H4 (cell line): ENCODE data around the gene NFKBIL1. TPM values are rescaled to one million over a fixed set of nuclear protein-coding genes. Genes with fewer than 3 reads are reported as not detected.
"Not testable (repeated sequence)": the region's sequence is repeated elsewhere in the genome, so short reads cannot be mapped to it uniquely, and the experiment has no call there.

Experiments
- DNase-seq: peaks from one replicate; pipeline ENCODE4 v3.0.0-alpha.2; 2015; ENCODE audit warnings: low spot score
- total RNA-seq: library from RNA; depleted of rRNA; stranded (reverse); fragments of >200 nt; shearing (Covaris generic); gene quantifications from 2 replicates; pipeline ENCODE4 v1.2.3, GENCODE V29; 2014; rRNA removed

NFKBIL1 gene, protein sequence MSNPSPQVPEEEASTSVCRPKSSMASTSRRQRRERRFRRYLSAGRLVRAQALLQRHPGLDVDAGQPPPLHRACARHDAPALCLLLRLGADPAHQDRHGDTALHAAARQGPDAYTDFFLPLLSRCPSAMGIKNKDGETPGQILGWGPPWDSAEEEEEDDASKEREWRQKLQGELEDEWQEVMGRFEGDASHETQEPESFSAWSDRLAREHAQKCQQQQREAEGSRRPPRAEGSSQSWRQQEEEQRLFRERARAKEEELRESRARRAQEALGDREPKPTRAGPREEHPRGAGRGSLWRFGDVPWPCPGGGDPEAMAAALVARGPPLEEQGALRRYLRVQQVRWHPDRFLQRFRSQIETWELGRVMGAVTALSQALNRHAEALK
- total RNA-seq, result 12.9 and 13.6 TPM in 2 replicates

DNA sequence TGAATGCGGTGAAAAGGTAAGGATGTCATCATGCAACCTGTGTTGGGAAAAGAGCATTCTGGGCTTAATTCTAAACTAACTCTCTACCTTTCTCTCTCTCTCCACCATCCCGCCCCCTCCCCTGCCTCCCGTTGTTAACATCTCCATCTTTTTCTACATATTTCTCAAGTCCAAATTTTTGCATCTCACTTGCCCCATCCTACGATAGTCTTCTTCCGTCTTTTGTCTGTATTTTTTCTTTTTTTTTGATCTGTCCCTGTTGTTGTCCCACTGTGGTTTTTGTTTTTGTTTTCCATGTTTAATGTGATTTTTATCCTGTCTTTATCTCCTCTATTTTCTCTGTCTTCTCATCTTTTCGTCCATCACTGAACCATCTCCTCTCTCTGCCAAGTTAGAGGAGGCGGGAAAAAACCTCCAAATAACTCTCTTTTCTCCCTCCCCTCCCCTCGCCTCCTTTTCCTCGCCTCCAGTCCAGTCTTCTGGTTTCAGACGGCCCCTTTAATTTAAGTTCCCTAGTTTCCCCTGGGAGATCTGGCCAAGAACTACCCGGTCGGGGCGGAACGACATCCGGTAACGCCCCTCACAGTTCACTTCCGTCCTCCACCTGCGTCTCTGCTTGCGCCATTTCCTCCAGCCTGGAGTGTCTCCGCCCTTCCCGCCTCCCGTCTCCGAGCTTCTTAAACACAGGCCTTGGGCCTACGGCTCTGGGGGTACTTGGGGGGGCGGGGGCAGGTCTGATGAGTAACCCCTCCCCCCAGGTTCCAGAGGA is at the start of gene NFKBIL1:
Gene NFKBIL1 (plus strand): TSS at position 651 of the 769 bp plus-strand sequence. CDS start 87 bp downstream, at position 738.
- DNase-seq, result peak; percentile 96

DNA sequence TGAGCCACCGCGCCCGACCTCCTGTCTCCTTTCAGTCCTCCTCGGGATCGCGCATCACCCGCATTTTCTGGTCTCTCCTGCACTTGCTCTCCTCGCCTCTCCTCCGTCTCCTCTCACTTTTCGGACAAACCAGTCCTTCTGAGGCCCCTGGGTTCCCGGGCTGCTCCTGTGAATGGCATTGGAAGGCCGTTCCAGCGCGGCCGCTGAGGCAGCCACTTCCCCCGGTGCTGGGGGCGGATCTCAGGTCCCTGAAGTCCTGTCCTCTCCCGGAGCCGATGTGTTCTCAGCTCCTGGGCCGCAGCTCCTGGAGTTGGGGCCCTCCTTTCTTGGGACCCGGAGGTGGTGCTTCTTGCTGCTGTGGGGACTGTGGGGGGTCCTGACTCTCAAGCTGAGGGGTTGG is 48.7 kb upstream of the NFKBIL1 start:
- DNase-seq, result no peak

DNA sequence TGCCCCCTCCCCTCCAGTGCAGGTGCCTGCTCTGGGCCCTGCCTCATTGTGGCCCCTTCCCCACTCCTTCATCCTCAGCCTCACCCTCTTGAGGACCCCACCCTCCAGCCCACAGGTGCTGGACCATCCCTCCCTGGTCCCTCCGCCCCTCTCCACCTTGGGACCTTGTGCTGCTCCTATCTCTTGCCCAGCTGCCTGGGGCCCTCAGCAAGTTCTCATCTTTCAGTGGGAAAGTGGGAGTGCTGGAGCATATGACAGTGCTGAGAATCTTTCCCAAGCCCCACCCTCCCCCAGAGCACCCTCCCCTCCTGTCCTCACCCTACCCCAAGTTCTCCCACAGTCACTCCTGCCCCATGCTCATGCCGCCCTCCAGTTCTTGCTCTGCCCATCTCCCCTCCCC is 47.8 kb upstream of the NFKBIL1 start:
- not testable (repeated sequence) for DNase-seq

DNA sequence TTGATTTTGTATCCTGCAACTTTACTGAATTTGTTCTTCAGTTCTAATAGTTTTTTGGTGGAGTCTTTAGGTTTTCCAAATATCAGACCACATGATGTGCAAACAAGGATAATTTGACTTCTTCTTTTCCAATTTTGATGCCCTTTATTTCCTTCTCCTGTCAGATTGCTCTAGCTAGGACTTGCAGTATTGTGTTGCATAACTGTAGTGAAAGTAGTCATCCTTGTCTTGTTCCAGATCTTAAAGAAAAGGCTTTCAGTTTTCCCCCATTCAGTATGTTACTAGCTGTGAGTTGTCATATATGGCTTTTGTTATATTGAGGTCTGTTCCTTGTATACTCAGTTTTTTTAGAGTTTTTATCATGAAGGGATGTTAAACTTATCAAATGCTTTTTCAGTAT is 44.8 kb upstream of the NFKBIL1 start:
- DNase-seq, result no peak

DNA sequence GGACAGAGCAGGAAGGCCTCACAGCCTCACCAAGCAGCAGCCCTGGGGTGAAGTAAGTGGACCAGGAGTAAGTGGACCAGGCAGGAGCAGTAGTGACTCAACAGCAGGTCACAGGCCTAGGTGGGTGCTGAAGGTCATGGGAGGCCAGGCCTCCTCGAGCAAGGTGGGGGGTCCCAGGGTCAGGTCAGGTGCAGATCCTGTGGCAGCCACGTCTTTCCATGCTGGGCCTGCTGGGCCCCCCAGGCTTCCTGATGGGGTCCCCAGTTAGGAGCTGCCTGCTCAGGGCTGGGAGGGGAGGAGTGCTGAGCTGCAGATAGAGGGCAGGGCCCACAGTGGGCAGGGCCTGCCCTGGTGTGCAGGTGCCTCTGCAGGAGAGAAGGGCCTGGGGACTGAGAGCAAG is 38.4 kb upstream of the NFKBIL1 start:
- not testable (repeated sequence) for DNase-seq

DNA sequence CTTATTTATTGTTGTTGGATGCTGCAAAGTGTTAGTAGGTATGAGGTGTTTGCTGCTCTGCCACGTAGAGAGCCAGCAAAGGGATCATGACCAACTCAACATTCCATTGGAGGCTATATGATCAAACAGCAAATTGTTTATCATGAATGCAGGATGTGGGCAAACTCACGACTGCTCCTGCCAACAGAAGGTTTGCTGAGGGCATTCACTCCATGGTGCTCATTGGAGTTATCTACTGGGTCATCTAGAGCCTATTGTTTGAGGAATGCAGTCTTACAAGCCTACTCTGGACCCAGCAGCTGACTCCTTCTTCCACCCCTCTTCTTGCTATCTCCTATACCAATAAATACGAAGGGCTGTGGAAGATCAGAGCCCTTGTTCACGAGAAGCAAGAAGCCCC is 37.4 kb upstream of the NFKBIL1 start:
- DNase-seq, result peak; percentile 36

DNA sequence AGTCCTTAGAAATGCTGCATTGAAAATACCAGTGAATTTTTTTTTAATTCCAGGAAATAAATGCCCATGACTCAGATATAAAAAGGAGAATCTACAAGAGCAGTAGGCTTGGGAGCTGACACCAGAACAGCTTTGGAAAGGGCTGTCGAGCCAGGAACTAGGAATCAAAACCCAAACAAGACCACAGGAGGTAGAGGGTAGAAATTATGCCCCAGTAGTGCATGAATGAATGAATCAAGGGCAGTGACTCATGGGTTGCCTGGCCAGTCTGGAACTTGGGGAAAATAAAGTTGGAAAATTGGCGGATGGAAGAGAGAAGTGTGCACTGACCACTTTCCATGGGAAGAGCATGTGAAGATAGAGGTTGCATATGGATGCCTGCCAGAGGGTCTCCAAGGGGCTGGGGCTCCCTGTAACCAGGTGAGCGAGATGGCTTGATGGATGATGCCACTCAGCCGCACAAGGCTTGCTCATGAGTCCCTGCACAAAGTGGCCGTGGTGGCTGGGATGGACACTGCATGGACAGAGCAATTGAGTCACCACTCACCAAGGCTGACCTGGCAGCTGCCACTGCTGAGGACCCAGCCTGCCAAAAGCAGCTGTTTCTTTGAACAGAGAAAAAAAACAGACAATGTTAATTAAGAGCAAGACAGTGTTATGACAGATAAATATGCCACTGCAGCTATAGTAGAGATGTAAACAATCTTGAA is 33.8 kb upstream of the NFKBIL1 start:
- DNase-seq, result no peak

DNA sequence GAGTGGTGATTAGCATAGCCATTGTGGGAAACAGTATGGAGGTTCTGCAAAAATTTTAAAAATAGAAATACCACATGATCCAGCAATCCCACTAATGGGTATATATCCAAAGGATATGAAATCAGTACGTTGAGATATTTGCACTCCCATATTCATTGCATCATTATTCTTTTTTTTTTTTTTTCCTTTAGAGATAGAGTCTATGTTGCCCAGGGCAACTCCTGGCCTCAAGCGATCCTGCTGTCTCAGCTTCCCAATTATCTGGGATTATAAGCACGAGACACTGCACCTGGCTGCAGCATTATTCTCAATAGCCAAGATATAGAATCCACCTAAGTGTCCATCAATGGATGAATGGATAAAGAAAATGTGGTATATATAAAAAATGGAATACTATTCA is 25.6 kb upstream of the NFKBIL1 start:
- DNase-seq, result no peak

DNA sequence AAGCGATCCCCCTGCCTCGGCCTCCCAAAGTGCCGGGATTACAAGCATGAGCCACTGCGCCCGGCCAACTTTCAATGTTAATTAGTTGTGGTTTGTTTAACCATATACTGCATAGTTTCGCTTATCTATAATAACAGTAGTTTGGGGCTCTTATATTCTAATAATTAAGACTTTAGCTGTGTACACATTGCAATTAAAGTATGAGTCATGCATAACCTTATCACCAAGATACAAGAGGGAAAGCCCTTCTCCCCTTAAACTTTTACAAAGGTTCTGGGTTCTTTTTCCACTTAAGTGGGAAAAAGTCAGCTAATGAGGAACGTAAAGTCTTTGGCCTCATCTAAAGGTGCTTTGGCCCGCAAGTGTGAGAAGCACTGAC is 21.9 kb upstream of the NFKBIL1 start:
- no peak for DNase-seq

DNA sequence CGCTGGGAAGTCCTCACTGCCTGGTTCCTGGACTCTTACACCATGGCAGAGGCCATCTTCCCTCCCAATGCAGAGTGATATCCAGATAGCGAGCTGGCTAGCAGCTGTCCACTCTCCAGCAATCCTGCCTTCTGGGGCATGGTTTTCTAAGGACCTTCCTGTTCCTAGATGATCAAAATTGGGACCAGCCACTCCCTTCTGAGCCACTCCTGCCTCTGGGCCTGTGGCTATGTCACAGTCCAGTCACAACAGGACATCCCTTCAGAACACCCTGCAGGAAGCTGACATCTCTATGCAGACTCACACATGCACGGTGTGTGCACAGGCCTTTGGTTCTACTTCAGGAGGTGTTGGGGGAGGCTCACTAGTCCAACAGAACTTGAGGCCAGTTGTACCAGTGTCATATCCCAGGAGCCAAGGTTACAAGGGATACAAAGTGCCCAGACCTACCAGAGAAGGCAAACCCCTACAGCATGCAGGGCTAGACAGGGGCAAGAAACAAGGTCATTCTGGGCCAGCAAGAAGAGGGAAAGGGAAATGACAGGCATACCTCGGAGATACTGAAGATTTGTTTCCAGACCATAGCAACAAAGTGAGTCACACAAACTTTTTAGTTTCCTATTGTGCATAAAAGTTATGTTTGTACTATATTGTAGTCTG is 21.3 kb upstream of the NFKBIL1 start:
- no peak for DNase-seq

DNA sequence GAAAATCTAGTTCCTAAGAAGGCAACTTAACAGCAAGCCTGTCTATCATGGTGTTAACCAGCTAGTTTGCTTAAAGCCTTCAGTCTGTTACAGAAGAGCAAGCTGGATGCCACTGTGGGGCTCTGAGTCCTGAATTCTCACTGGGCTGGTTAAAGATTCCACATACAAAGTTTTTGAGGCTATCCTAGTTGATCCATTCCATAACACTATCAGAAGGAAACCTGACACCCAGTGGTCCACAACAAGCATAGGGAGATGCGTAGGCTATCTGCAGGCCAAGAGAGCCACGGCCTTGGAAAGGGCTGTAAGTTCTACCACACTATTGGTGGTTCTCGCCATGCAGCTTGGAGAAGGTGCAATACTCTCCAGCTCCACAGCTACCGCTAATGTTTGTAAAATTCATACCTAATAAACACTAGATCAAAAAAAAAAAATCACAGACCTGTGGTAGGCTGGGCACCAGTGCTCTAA is 19.1 kb upstream of the NFKBIL1 start:
- no peak for DNase-seq

DNA sequence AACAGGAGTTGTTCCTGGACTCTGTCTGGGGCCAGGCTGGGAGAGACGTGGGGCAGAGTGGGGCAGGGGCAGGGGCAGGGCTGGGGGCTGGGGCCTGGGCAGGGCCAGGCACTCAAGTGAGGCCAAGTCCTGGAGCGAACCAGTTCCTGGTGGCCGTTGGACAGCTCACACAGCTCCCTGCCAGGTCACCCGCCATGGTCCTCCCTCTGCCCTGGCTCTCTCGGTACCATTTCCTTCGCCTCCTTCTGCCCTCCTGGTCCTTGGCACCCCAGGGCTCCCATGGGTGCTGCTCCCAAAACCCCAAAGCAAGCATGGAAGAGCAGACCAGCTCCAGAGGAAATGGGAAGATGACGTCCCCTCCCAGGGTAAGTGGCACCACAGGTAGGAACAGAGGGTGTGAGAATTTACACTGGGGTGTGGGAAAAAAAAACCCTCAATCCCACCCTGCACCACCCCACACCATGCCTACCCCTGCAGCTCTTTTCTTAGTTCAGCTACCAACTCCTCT is 18.5 kb upstream of the NFKBIL1 start, which contains the start of gene MCCD1:
Gene MCCD1 (plus strand): TSS at position 142 of the 508 bp plus-strand sequence. CDS start 53 bp downstream, at position 195.
- DNase-seq, result no peak

DNA sequence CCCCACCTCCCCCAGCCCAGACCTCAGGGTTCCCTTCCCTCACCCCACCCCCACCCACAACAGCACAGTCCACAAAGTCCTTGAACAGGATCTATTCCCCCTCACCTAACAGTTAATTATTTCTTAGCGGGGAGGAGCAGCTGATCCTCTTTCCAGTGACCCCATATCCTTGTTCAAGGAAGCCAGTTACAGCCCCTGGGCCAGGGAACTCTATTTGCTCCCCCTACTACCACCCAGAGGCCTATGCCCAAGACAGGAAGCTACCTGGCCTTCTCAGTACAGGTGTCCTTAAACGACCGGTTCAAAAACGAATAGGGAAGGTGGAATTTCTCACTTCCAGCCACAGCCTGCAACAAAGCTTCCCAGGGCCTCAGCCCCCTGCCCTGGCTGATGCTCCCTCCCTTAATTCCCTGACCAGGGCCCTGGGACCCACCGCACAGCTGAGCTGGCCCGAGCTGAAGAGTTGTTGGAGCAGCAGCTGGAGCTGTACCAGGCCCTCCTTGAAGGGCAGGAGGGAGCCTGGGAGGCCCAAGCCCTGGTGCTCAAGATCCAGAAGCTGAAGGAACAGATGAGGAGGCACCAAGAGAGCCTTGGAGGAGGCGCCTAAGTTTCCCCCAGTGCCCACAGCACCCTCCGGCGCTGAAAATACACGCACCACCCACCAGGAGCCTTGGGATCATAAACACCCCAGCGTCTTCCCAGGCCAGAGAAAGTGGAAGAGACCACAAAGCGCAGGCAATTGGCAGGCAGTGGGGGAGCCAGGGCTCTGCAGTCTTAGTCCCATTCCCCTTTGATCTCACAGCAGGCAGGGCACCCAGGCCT is 17.9 kb upstream of the NFKBIL1 start:
- peak; percentile 20 for DNase-seq

DNA sequence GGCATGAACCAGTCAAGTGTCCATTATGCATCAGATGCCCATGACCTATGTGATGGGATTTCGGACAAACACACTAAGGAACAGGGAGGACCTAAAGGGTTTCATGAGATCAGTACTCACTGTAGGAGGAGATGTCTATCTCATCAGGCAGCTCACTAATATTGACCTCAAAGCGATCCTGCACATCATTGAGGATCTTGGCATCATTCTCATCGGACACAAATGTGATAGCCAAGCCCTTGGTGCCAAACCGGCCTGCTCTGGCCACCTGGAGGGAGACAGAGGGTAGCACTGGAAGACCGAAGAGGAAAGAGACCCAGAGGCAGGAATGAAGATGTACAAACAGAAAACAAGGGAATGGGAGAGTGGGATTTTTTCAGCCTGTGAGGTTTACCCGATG is 16.7 kb upstream of the NFKBIL1 start:
- DNase-seq, result no peak

DNA sequence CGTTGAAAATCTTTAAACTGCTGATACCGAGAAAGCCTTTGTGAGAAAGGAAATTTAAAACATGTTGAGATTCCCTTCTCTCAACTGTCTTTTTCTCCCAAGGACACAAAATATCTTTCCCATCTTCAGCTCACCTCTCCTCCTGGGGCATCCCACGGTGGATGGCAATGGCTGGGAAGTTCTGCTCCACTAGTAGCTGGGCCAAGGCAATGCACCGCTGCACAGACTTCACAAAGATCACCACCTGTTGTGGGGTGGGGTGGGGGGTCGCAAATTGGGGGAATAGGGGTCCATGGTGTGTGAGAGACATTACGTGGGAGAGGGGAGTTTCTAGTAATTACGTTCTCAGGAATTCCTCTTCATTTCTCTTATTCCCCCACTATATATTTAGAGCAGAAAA is 16.2 kb upstream of the NFKBIL1 start:
- DNase-seq, result no peak

DNA sequence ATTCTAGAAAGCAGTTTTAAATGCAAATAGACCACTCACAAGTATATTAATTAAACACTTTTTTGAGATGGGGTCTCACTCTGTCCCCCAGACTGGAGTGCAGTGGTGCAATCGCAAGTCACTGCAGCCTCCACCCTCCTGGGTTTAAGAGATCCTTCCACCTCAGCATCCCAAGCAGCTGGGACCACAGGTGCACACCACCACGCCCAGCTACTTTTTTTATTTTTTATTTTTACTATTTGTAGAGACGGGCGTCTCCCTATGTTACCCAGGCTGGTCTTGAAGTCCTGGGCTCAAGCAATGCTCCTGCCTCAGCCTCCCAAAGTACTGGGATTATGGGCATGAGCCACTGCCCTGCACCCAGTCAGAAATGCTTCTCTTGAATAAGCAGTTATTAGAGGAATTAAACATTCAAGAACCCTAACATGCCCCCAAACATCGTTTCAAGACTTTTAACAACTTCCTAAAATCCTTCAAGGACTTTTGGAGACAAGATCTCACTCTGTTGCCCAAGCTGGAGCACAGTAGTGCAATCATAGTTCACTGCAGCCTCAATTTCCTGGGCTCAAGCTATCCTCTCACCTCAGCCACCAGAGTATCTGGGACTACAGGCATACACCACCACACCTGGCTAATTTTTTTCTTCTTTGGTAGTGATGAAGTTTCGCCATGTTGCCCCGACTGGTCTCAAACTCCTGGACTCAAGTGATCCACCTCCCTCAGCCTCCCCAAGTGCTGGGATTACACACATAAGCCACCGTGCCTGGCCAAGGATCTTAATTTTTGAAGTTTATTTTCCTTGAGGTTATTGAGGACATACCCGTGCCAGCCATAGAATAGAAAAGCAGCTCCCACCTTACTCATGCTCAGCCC is 15.4 kb upstream of the NFKBIL1 start:
- no peak for DNase-seq

DNA sequence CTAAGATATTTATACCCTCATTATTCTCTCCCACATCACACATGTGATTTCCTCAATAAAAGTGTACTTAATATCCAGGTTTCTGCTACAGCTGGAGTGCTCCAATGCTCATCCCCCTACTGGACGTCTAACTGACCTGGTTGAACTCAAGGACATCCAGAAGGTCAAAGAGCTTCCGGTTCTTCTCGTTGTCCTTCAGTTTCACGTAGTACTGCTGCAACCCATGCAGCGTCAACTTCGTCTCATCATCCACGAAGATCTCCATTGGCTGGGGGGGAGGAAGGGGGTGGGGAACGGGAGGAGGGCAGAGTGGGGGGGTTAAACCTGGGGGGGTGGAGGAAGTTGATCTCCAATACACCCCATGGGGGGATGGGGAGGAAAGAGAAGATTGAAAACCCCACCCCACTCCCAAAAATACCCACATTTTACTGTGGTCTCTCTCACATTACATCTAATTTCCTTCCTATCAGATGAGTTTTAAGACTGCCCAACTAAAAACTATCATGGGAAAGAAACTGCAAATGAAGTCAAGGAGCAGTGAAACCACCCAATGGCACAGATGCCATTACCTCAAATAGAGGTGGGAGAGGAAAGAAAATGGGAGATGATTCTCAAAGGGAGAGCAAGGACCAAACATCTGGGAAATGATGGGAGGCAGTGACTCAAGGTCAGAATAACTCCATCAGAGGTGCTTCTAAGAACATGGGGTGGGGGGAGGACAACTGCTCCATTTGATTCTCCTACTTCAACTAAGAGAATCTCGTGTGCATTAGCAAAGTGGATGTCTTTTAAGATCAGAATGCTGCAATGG is 14.6 kb upstream of the NFKBIL1 start:
- no peak for DNase-seq

DNA sequence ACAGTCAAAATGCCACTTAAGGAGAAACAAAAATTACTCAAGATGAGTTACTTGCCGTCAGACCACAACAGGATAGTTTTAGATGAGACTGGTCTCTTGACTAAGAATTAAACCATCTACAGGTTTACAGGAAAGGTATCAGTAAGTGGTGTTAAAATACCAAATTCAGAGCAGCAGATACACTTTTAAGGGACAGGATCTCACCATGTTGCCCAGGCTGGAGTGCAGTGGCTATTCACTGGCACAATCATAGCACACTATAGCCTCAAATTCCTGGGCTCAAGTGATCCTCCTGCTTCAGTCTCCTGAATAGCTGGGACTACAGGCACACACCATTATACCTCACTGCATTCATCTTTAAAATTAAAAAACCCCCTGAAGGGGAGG is 14.0 kb upstream of the NFKBIL1 start:
- no peak for DNase-seq

DNA sequence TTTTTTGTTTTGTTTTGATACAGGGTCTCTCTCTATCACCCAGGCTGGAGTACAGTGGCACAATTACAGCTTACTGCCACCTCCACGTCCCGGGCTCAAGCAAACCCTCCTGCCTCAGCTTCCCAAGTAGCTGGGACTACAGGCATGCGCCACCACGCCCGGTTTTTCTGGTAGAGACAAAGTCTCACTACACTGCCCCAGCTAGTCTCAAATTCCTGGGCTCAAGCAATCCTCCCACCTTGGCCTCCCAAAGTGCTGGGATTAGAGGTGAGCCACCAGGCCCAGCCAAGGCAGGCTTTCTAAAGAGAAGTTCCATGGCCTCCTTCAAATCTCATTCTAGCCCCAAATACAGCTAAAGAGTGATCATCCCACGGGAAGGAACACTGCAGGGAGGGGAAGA is 13.4 kb upstream of the NFKBIL1 start:
- DNase-seq, result no peak
